Adrenal gland (tissue), 12 donors: ENCODE data around the gene TMEM107. TPM values are rescaled to one million over a fixed set of nuclear protein-coding genes. Genes with fewer than 3 reads are reported as not detected.

ENCODE experiments used
- DNase-seq, 7 donors: peaks; one replicate each; pipeline ENCODE4 v3.0.0-alpha.2; 2019 to 2020
- H3K27ac ChIP-seq, 5 donors: fragments of 200-600 bp; sonication (generic) in 4 of 5; 1 replicate in 3 of 5; 2 replicates in 2 of 5; pipeline versions ENCODE4 v1.5.1 to v1.8.0; 2016 to 2020; ENCODE audit warnings: mild to moderate bottlenecking in 1 of 5
- H3K27me3 ChIP-seq: fragments of 200-600 bp; 2 replicates; pipeline ENCODE4 v1.8.0; 2021
- H3K36me3 ChIP-seq, 2 donors: fragments of 200-600 bp; replicated peaks in 1 of 2; 1 replicate in 1 of 2; 2 replicates in 1 of 2; pipeline versions ENCODE4 v1.5.1 to v1.8.0; 2018 to 2022
- H3K4me1 ChIP-seq, 2 donors: fragments of 200-600 bp; replicated peaks in 1 of 2; 1 replicate in 1 of 2; 2 replicates in 1 of 2; pipeline versions ENCODE4 v1.5.1 to v1.8.0; 2018 to 2021
- H3K4me3 ChIP-seq, 4 donors: fragments of 200-600 bp; sonication (generic) in 3 of 4; one replicate each; pipeline ENCODE4 v1.5.1; 2016 to 2018
- H3K9me3 ChIP-seq, 3 donors: fragments of 200-600 bp; sonication (generic) in 1 of 3; replicated peaks in 1 of 3; 1 replicate in 2 of 3; 2 replicates in 1 of 3; pipeline versions ENCODE4 v1.5.1 to v1.8.0; 2016 to 2021
- POLR2A ChIP-seq, 2 donors: fragments of 450-650 bp; IDR thresholded peaks; one replicate each; pipeline ENCODE4 v1.6.1; 2017; ENCODE audit warnings: antibody characterized with exemption in 2 of 2, mild to moderate bottlenecking in 2 of 2, moderate library complexity in 1 of 2
- WGBS, 4 donors: extraction: QIAGEN DNeasy Blood & Tissue Kit in 2 of 4; methylation state at CpG; one replicate each; pipeline versions ENCODE4 v1.1.5 to v1.1.7; 2013 to 2017; 5-methylcytosine and 5-hydroxymethylcytosine counted together
- intact Hi-C, 2 donors: fragments of 100-400 bp; cut with DNase I; formaldehyde crosslinking; loops; one replicate each; pipeline versions ENCODE4 v1.14.1 to v1.15.0; 2022 to 2023
- polyA plus RNA-seq, 3 donors: library from polyadenylated mRNA; stranded (reverse); fragments of 200-250 nt in 2 of 3; fragments of 350-450 nt in 1 of 3; fragmentation: Illumina TruSeq in 1 of 3; extraction: RNeasy Lipid Tissue Mini Kit (QIAGEN cat#74804) in 1 of 3; gene quantifications; one replicate each; pipeline ENCODE4 v1.2.3, GENCODE V29; 2013 to 2014
- total RNA-seq, 9 donors: library from RNA; depleted of rRNA in 4 of 9; stranded (reverse); fragments of >200 nt in 4 of 9; fragments of 120-200 nt in 1 of 9; fragmentation: NEBNext Ultra II Directional in 1 of 9; extraction: Animal tissue kit (Norgen Biotek cat#: 25700) in 1 of 9; gene quantifications; one replicate each; pipeline versions ENCODE4 v1.1.0 to v1.2.4, GENCODE V29; 2013 to 2023
- TF ChIP-seq, protein P1 (sequence below), 6 experiments: fragments of 450-650 bp in 4 of 6; fragments of 200-600 bp in 2 of 6; sonication (generic) in 1 of 6; IDR thresholded peaks; 1 replicate in 5 of 6; 2 replicates in 1 of 6; pipeline versions ENCODE4 v1.5.1 to v1.8.0; 2016 to 2021; ENCODE audit warnings: antibody characterized with exemption in 6 of 6, mild to moderate bottlenecking in 2 of 6, moderate library complexity in 1 of 6
- donor health status: healthy with polysubstance abuse.
- donor health status: Bipolar disorder and iron deficiency.
- donor health status: DM: yes; HTN: yes; CAD: no.
- donor health status: DM: no; HTN: no; CAD: no.
- donor health status: DM: no; HTN: no; CAD: no.
- donor health status: DM: yes; HTN: yes; CAD: no.

Gene TMEM107
- total and polyA plus RNA-seq, 12 donors, result 6.2 to 33.6 (median 18.4) TPM

DNA sequence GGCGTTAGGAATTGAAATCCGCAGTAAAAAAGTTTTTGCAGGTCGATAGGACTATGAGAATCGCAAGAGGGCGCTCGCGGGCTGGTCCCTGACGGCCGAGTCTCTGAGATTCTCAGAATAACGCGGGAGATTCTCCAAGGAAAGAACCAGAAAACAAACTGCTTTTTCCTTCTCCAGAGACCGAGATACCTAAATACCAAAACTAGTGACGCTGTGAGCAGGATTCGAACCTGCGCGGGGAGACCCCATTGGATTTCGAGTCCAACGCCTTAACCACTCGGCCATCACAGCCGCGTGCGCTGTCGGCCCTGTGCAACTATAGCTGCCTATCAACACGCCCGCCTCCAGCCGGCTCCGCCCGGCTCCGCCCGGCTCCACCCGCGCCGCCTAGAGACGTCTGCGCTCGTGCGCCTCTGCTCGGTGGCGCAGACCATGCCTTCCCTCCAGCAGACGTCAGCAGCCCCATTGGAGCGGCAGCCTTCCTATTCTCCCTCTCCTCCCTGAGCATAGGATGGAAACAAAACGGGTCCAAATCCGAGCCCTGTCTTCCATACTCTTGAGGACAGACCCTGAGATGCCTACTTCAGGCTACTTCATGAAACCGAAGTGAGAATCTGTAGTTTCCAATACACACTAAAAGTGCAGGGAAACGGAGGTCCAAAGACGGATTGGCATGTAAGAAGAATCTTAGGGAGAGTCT, 37.4 kb downstream of the TMEM107 start:
- Histone ChIP-seq H3K36me3 (peaks cover 0 to 46% of the 10 kb centered on the region in 2 donors), H3K27me3 (no peaks in the 10 kb centered on the region), H3K27ac (peak overlapping the region; percentile 60 to 90 (median 81)), H3K4me3 (no peak overlapping the region), H3K4me1 (peaks cover 0 to 14% of the 10 kb centered on the region in 2 donors), H3K9me3 (no peaks in the 10 kb centered on the region)
- 1 to 2% (median 2%) methylated on average over 22 to 46 of the region's 46 CpGs for WGBS, 4 donors
- peak; percentile 93 to 99 (median 96) for DNase-seq
- intact Hi-C loops, result no loop called here
- peak; percentile 48 to 70 for TF ChIP-seq POLR2A (IDR thresholded peaks at IDR 0.05)
- TF ChIP-seq, protein P1, sequence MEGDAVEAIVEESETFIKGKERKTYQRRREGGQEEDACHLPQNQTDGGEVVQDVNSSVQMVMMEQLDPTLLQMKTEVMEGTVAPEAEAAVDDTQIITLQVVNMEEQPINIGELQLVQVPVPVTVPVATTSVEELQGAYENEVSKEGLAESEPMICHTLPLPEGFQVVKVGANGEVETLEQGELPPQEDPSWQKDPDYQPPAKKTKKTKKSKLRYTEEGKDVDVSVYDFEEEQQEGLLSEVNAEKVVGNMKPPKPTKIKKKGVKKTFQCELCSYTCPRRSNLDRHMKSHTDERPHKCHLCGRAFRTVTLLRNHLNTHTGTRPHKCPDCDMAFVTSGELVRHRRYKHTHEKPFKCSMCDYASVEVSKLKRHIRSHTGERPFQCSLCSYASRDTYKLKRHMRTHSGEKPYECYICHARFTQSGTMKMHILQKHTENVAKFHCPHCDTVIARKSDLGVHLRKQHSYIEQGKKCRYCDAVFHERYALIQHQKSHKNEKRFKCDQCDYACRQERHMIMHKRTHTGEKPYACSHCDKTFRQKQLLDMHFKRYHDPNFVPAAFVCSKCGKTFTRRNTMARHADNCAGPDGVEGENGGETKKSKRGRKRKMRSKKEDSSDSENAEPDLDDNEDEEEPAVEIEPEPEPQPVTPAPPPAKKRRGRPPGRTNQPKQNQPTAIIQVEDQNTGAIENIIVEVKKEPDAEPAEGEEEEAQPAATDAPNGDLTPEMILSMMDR (IDR thresholded peaks at IDR 0.05), result peak; percentile 81 to 98 (median 92)

DNA sequence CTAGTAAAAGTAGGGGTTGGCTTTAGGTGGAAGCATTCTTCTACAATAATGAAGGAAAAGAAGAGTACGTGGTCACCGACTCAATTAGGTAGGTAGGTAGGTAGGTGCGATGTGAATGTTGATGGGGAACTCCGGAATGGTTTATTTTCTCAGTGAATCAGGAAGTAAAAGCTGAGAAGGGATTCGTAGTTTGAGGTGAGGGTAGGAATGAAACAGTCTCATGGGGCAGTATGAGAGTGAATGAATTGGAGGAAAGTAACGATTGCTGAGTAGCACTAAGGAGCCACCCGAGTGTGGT, 37.9 kb downstream of the TMEM107 start:
- intact Hi-C loops, result no loop called here
- 12 to 15% (median 14%) methylated on average over 7 of the region's 7 CpGs for WGBS, 4 donors
- peak overlapping the region in 4 of 5 donors; percentile 18 to 90 (median 82) for H3K27ac ChIP-seq
- H3K27me3 ChIP-seq, result no peaks in the 10 kb centered on the region
- no peak for DNase-seq
- H3K4me3 ChIP-seq, result no peak overlapping the region
- TF ChIP-seq POLR2A (IDR thresholded peaks at IDR 0.05), result no peak
- TF ChIP-seq, protein P1 (IDR thresholded peaks at IDR 0.05), result no peak
- peaks cover 0 to 41% of the 10 kb centered on the region in 2 donors for H3K36me3 ChIP-seq
- peaks cover 0 to 14% of the 10 kb centered on the region in 2 donors for H3K4me1 ChIP-seq
- H3K9me3 ChIP-seq, result no peaks in the 10 kb centered on the region

DNA sequence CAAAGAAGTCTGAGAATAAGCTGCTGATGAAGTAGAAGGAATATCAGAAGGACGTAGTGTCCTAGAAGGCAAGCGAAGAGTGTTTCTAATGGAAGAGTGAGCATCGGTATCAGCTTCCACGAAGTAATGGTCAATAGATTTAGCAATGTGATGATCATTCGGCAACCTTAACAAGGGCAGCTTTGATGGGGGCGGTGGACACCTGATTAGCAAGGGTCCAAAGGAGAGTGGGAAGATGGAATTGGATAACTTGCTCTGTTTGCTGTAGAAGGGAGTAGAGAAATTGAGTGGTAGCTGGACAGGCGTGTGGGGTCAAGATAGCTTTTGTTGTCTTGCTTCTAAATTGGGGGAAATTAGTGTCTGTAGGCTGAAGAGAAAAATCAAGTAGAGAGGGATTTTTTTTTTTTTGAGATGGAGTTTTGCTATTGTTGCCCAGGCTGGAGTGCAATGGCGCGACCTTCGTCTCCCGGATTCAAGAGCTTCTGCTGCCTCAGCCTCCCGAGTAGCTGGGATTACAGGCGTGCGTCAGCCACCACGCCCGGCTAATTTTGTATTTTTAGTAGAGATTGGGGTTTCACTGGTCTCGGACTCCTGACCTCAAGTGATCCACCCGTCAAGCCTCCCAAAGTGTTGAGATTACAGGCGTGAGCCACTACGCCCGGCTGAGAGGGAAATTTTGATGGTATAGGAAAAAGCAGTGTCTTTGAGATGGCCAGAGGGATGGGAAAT, 38.4 kb downstream of the TMEM107 start:
- WGBS, 4 donors, result 58 to 64% (median 61%) methylated on average over 21 of the region's 21 CpGs
- Histone ChIP-seq H3K36me3 (peaks cover 0 to 35% of the 10 kb centered on the region in 2 donors), H3K27ac (peak overlapping the region in 4 of 5 donors; percentile 18 to 90 (median 82)), H3K4me3 (no peak overlapping the region), H3K9me3 (no peaks in the 10 kb centered on the region), H3K4me1 (peaks cover 0 to 14% of the 10 kb centered on the region in 2 donors), H3K27me3 (no peaks in the 10 kb centered on the region)
- TF ChIP-seq POLR2A (IDR thresholded peaks at IDR 0.05), result no peak
- TF ChIP-seq, protein P1 (IDR thresholded peaks at IDR 0.05), result no peak
- peak in 4 of 7 donors; percentile 24 to 58 (median 34) for DNase-seq
- intact Hi-C loops, result no loop called here

DNA sequence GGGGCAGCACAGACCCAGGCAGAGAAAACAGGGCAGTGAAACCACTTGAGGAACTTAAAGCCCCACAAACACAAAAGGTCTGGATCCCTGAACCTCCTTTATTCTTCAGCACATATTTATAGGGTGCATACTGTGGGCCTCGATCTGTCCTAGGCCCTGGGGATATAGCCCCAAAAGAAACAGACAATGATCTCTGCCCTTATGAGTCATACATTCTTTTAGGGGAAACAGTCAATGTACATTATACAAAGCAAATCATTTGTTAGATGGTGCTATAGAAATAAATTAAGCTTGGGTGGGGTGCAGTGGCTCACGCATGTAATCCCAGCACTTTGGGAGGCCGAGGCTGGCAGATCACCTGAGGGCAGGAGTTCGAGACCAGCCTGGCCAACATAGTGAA, 42.2 kb downstream of the TMEM107 start:
- Histone ChIP-seq H3K36me3 (no peaks in the 10 kb centered on the region), H3K4me1 (peaks cover 0 to 7% of the 10 kb centered on the region in 2 donors), H3K27ac (no peak overlapping the region), H3K4me3 (no peak overlapping the region), H3K27me3 (no peaks in the 10 kb centered on the region), H3K9me3 (no peaks in the 10 kb centered on the region)
- TF ChIP-seq POLR2A (IDR thresholded peaks at IDR 0.05), result no peak
- TF ChIP-seq, protein P1 (IDR thresholded peaks at IDR 0.05), result no peak
- DNase-seq, result no peak
- WGBS, 4 donors, result 81 to 94% (median 92%) methylated on average over 4 of the region's 4 CpGs
- intact Hi-C loops, result no loop called here
